ENCODE measurements around the gene RGS3. TPM values are rescaled to one million over a fixed set of nuclear protein-coding genes. Genes with fewer than 3 reads are reported as not detected.

The RGS3 gene
- total RNA-seq, 3 donors from 2014 or later, result 51.4 to 65.9 (median 63.5) TPM

DNA sequence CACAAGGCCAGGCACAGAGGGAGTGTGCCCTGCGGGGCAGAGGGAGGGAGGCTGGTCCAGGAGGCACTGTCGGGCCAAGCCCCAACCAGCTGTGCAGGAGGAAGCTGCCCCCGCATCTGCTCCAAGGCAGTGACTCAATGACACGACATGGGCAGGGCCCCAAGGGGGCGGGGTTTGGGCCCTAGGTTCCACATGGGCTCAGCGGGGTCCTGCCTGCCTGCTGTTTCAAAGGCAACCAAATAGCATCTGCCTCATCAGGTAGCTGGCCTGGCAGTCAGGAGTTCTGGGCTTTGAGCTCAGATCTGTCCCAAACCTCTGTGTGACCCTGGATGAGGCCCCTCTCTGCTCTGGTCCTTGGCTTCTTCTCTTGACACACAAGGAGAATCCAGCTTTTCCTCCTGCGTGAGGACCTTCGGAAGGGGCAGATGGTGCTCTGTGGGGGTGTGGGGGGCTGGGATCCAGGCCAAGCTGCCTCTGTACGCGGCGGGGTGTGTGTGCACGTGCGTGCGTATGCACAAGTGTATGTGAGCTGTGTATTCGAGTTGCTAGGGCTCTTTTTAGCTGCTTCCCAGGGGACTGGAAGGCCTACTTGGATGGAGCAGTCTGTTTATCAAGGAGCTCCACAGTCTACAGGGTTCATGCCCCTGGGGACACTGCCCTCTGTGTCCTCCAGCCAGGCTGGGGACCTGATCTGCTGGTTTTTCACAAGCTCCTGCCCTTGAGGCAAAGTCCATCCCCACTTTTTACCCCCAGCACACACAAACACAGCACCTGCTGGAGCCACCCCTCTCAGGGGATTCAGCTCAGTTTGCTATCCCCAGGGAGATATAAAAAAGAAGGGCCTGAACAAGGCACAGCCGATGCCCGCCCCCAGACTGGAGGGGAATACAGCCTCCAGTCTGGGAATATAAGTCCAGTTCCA lies 138.9 kb downstream of the RGS3 start:
- ATAC-seq, result peak; percentile 88 to 97

DNA sequence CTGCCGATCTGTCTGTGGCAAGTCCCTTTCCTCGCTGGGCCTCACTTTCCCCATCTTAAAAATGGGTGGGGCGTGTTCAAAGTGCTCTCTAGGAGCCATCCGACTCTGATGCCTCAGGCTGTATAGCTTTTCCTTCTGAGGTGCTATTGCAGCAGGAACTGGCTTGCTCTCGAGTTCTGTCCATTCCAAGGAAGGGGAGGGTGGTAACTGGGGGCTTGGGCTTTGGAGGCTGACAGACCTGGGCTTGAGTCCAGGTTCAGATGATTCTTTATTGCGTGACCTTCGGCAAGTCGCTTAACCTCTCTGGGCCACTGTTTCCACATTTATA lies 139.5 kb downstream of the RGS3 start:
- DNase-seq (no peak), ATAC-seq (no peak)
- Mint-ChIP-seq H3K36me3 (ENCODE audit: insufficient read depth) (no peaks in the 10 kb centered on the region), H3K4me1 (ENCODE audit: low read depth) (peaks cover 2% of the 10 kb centered on the region), H3K27me3 (ENCODE audit: low read depth) (no peaks in the 10 kb centered on the region), H3K4me3 (no peak overlapping the region), H3K9me3 (no peaks in the 10 kb centered on the region)

More for the DNA sequence above, 138.9 kb downstream of the RGS3 start:
- H3K9me3 Mint-ChIP-seq, result no peaks in the 10 kb centered on the region
- H3K4me3 Mint-ChIP-seq, result no peak overlapping the region
- no peaks in the 10 kb centered on the region for H3K27me3 Mint-ChIP-seq (ENCODE audit: low read depth)
- peaks cover 2% of the 10 kb centered on the region for H3K4me1 Mint-ChIP-seq (ENCODE audit: low read depth)
- H3K36me3 Mint-ChIP-seq (ENCODE audit: insufficient read depth), result no peaks in the 10 kb centered on the region
- peak; percentile 46 for DNase-seq

DNA sequence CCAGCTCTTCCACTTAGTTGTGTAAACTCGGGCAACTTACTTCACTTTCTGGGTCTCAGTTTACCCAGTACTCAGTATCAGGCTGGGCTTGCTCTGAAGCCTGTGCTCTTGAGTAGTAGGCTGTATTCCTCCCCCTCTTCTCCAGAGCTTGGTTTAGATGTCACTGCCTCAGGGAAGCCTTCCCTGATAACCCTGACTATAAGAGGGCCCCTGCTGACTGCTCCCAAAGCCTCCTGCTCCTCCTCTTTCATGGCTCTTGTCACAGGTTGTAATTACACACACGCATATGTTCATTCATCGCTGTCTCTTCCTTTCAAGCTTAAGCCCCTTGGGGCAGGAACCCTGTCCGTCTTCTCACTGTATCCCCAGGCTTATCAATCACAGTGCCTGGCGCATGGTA lies 140.2 kb downstream of the RGS3 start:
- Mint-ChIP-seq H3K4me3 (no peak overlapping the region), H3K4me1 (ENCODE audit: low read depth) (peaks cover 2% of the 10 kb centered on the region), H3K9me3 (no peaks in the 10 kb centered on the region), H3K27me3 (ENCODE audit: low read depth) (no peaks in the 10 kb centered on the region), H3K36me3 (ENCODE audit: insufficient read depth) (no peaks in the 10 kb centered on the region)
- no peak for ATAC-seq
- DNase-seq, result no peak

DNA sequence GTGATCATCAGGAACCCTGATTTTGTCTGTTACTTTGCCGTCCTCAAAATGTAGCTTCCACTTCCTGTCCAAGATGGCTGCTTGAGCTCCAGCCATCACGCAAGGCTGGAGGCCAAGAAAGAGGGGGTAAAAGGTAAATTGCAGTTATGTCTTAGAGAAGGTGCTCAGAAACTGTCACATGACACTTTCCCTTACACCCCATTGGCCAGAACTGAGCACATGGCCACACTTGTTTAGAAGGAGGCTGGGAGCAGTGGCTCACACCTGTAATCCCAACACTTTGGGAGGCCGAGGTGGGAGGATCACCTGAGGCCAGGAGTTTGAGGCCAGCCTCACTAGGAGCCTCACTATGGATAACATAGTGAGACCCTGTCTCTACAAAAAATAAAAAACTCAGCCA lies 140.9 kb downstream of the RGS3 start:
- H3K9me3 Mint-ChIP-seq, result no peaks in the 10 kb centered on the region
- H3K4me1 Mint-ChIP-seq (ENCODE audit: low read depth), result peaks cover 2% of the 10 kb centered on the region
- ATAC-seq, result no peak
- no peaks in the 10 kb centered on the region for H3K36me3 Mint-ChIP-seq (ENCODE audit: insufficient read depth)
- H3K27me3 Mint-ChIP-seq (ENCODE audit: low read depth), result no peaks in the 10 kb centered on the region
- no peak overlapping the region for H3K4me3 Mint-ChIP-seq
- no peak for DNase-seq

DNA sequence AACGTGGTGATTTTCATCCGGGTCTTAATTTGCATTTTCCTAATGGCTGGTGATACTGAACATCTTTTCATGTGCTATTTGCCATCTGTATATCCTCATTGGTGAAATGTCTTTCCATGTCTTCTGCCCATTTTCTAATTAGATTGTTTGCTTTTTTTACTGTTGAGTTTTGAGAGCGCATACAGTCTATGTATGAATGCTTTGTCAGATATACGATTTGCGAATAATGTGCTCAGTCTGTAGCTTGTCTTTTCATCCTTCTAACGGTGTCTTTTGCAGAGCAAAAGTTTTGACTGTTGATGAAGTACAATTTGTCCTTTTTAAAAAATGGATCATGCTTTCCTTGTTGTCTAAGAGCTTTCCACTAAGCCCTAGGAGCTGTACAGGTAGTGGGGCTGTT lies 143.0 kb downstream of the RGS3 start:
- Mint-ChIP-seq H3K36me3 (ENCODE audit: insufficient read depth) (no peaks in the 10 kb centered on the region), H3K4me1 (ENCODE audit: low read depth) (peaks cover 2% of the 10 kb centered on the region), H3K27me3 (ENCODE audit: low read depth) (no peaks in the 10 kb centered on the region), H3K9me3 (no peaks in the 10 kb centered on the region), H3K4me3 (no peak overlapping the region)
- ATAC-seq, result no peak
- DNase-seq, result no peak

DNA sequence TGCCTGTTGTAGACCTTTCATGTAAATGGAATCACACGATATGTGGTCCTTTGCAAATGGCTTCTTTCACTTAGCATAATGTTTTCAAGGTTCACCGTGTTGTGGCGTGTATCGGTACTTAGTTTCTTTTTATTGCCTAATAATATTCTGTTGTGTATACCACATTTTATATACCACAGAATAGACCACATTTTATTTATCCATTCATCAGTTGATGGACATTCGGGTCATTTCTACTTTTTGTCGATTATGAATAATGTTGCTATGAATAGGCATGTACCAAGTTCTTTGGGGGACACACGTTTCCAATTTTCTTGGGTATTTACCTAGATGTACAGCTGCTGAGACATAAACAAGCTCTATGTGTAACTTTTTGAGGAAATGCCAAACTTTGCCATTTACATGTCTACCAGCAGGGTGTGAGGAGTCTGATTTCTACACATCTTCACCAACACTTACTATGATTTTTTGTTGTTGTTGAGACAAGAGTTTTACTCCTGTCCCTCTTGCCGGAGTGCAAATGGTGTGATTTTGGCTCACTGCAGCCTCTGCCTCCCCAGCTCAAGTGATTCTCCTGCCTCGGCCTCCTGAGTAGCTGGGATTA lies 144.7 kb downstream of the RGS3 start:
- Mint-ChIP-seq H3K27me3 (ENCODE audit: low read depth) (no peaks in the 10 kb centered on the region), H3K9me3 (no peaks in the 10 kb centered on the region), H3K4me1 (ENCODE audit: low read depth) (no peaks in the 10 kb centered on the region), H3K4me3 (no peak overlapping the region), H3K36me3 (ENCODE audit: insufficient read depth) (no peaks in the 10 kb centered on the region)
- ATAC-seq (no peak), DNase-seq (no peak)

DNA sequence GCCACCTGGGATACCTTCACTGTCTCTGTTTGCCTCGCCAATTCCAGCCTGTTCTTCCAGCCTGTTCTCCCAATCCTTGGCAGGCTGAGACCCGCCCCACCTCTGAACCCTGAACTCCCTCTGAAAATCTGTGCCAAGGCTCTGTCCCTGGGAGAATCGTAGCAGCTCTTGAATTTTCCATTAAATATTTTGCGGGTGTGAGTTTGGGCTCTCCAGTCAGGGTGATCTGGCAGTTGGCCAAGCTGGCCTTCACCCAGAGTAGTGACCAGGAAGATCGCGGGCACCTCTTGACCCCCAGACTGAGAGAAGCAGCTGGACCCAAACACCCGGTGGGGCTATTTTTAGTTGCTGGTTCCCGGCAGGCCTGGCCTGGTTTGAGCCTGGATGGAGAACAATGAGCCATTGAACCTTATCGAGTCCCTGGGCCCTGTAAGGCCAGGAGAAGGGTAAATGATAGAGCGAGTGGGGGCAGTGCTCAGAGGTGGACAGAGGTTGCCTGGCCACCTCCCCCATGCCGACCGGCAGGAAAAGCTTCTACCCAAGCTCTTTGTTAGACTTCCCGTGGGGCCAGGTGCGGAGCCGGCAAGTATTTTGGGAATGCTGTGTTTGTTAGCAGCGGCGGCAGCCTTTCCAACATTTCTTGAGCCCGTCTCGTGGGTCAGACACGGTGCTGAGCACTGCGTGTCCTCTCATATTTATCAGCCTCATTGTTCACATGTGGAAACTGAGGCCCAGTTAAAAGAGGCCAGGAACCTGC lies 146.2 kb downstream of the RGS3 start:
- Mint-ChIP-seq H3K27me3 (ENCODE audit: low read depth) (no peaks in the 10 kb centered on the region), H3K9me3 (no peaks in the 10 kb centered on the region), H3K36me3 (ENCODE audit: insufficient read depth) (no peaks in the 10 kb centered on the region), H3K4me1 (ENCODE audit: low read depth) (peaks cover under 1% of the 10 kb centered on the region), H3K4me3 (no peak overlapping the region)
- ATAC-seq (no peak), DNase-seq (no peak)

DNA sequence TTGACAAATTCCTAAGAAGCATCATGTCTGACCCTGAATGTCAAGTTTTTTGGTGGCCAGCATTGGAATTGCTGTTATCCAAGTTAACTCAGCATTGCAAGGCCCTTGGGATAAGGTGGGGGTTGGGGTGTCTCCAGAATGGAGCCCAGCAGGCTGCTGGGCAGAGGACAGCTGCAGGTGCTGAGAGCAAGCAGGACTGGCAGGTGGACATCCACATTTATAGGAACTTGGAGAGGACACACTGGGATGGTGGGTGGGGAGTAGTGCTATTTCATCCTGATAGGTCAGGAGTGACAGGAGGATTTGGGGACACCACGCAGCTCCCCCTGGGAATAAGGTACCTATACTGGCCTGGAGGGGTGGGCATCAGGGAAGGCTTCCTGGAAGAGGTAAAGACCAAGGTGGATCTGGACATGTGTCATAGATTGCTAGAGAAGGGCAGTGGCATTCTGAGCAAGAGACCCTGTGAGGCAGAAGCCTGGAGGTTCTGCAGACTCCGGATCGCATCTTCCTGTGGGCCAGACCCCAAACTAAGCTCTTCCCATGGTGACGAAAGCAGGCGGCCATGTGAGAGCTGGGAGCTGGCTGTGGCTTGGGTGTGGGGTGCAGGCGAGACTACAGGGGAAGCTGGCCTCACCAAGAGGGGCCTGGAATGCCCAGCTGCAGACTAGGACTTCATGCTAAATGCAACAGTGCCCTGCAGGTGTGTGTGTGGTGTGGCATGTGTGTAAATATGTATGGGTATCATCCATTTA lies 148.1 kb downstream of the RGS3 start:
- Mint-ChIP-seq H3K4me1 (ENCODE audit: low read depth) (peaks cover 6% of the 10 kb centered on the region), H3K27me3 (ENCODE audit: low read depth) (no peaks in the 10 kb centered on the region), H3K4me3 (no peak overlapping the region), H3K9me3 (no peaks in the 10 kb centered on the region), H3K36me3 (ENCODE audit: insufficient read depth) (no peaks in the 10 kb centered on the region)
- no peak for ATAC-seq
- no peak for DNase-seq

DNA sequence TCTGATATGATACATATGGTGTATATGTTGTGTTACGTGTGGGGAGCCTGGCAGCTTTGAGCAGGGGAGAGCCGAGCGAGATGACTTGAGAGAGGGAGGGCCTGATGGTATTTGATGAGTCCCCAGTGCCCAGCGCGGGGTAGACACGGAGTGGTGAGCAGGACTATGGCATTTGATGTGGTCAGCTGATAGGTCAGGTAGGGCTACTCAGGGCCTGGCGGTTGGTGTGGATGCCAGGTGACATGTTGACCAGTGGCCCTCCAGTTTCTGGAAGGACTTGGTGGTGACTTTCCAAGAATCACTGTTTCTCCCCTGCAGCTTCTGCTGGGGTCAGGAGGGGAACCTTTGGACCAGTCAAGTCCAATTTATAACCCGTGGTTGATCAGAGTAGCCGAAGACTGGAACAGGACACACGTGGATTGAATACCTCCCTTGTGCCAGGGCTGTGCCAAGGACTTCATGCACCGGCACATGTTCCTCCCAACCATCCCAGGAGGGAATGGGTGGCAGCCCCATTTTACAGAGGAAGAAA lies 148.8 kb downstream of the RGS3 start:
- no peaks in the 10 kb centered on the region for H3K27me3 Mint-ChIP-seq (ENCODE audit: low read depth)
- H3K36me3 Mint-ChIP-seq (ENCODE audit: insufficient read depth), result no peaks in the 10 kb centered on the region
- ATAC-seq, result no peak
- no peaks in the 10 kb centered on the region for H3K9me3 Mint-ChIP-seq
- peaks cover 8% of the 10 kb centered on the region for H3K4me1 Mint-ChIP-seq (ENCODE audit: low read depth)
- no peak for DNase-seq
- no peak overlapping the region for H3K4me3 Mint-ChIP-seq

DNA sequence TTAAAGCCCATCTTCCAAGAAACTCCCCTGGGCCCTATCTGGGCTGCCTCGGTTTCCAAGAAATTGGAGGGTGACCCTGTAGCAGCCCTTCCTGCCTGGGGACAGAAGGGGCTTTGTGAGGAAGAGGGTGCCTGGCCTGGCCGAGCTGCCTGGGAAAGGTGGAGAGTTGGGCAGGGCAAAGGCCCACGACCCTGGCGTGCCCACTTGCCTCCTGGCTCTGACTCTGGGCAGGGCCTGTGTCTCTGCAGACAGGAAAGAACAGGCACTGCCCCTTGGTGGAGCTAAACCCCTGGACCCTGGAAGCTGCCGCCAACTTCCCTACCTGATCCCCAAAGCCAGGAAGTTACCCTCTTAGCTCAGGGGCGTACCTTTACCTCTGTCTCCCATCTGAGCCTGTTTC lies 149.3 kb downstream of the RGS3 start:
- DNase-seq, result no peak
- peaks cover 13% of the 10 kb centered on the region for H3K4me1 Mint-ChIP-seq (ENCODE audit: low read depth)
- no peaks in the 10 kb centered on the region for H3K36me3 Mint-ChIP-seq (ENCODE audit: insufficient read depth)
- no peak overlapping the region for H3K4me3 Mint-ChIP-seq
- no peaks in the 10 kb centered on the region for H3K9me3 Mint-ChIP-seq
- ATAC-seq, result no peak
- no peaks in the 10 kb centered on the region for H3K27me3 Mint-ChIP-seq (ENCODE audit: low read depth)

DNA sequence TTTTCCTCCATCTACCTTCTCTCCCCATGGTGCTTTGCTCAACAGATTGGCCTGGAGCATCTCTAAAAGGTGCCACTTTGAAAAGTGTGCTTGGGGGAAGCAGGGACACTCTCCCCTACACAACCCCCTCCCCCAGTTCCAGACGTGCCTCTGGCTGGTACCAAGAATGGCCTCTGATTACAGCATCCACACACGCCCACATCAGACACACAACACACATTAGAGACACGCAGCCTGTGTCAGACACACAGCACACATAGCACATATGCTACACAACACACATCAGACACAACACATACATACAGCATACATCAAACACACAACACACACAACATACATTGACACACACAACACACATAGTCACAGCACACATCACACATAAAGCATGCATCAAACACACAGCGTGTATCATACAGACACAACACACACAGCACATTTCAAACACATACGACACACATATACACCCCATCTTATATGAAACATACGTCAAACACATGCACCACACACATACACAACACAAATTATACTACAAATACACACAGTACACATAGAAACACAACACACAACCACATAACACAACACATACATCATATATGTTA lies 150.4 kb downstream of the RGS3 start:
- H3K4me3 Mint-ChIP-seq, result no peak overlapping the region
- H3K9me3 Mint-ChIP-seq, result no peaks in the 10 kb centered on the region
- ATAC-seq, result no peak
- H3K27me3 Mint-ChIP-seq (ENCODE audit: low read depth), result no peaks in the 10 kb centered on the region
- H3K36me3 Mint-ChIP-seq (ENCODE audit: insufficient read depth), result no peaks in the 10 kb centered on the region
- H3K4me1 Mint-ChIP-seq (ENCODE audit: low read depth), result peaks cover 15% of the 10 kb centered on the region
- DNase-seq, result no peak

DNA sequence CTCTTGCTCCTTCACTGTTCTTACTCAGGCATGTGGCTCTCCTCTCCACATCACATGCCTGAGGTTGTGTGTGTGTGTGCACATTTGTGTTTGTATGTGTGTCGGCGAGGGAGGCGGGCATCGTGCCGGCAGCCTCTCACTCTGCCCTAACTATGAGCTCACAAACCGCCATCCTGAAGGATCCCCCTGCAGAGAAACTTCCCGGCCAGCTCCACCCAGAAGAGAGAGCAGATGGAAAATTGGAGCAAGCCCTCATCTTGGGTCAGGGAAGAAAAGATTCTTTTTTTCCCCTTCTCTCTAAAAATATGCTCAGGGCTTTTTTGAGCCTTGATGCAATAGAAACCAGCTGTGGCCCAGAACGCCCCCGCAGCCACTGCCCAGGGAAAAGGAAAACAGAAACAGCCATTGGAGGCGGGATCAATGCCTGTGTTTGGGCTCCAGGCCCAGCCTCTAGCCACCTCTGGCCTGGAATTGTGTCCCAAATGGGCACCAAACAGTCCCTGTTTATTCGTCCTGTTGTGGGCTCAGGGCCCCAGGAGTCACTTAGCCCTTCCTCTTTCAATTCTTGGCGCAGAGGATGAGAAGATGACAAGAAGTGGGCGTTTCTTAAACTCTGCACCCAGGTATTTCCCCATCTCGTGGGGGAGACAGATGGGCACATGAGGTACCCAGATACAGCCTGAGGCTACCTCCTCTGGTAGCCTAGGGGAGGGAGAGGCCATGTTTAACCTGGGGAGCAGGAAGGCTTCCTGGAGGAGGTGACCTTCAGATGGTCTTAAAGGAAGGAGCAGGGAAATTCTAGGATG lies 151.5 kb downstream of the RGS3 start:
- no peak overlapping the region for H3K4me3 Mint-ChIP-seq
- no peaks in the 10 kb centered on the region for H3K36me3 Mint-ChIP-seq (ENCODE audit: insufficient read depth)
- DNase-seq (no peak), ATAC-seq (peak; percentile 38 to 48)
- H3K27me3 Mint-ChIP-seq (ENCODE audit: low read depth), result no peaks in the 10 kb centered on the region
- peaks cover 17% of the 10 kb centered on the region for H3K4me1 Mint-ChIP-seq (ENCODE audit: low read depth)
- H3K9me3 Mint-ChIP-seq, result no peaks in the 10 kb centered on the region

DNA sequence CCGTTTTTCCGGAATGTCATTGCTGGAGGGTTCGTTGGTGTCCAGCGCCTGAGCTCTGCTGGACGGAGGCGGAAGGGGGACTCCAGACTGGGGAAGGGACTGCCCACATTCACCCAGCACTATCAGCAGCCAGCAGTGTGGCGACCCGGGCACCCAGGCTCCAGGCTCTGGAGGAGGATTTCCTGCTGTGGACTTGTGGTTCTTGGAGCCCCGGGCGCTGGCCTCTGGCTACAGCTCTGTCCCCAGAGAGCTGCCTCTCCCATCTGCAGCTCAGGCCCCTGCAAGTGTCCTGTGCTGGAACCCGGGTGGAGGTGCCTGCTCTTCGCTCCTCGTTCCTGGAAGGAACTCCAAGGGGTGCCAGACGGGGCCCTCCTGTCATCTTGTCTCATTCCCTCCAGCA lies 152.6 kb downstream of the RGS3 start:
- Mint-ChIP-seq H3K4me3 (no peak overlapping the region), H3K4me1 (ENCODE audit: low read depth) (peaks cover 17% of the 10 kb centered on the region), H3K9me3 (no peaks in the 10 kb centered on the region), H3K27me3 (ENCODE audit: low read depth) (no peaks in the 10 kb centered on the region), H3K36me3 (ENCODE audit: insufficient read depth) (no peaks in the 10 kb centered on the region)
- ATAC-seq (no peak), DNase-seq (no peak)
